Measurements from ENCODE around the gene CHRM2.
"Not testable (repeated sequence)": the region's sequence is repeated elsewhere in the genome, so short reads cannot be mapped to it uniquely, and the experiment has no call there.

CHRM2 gene

DNA sequence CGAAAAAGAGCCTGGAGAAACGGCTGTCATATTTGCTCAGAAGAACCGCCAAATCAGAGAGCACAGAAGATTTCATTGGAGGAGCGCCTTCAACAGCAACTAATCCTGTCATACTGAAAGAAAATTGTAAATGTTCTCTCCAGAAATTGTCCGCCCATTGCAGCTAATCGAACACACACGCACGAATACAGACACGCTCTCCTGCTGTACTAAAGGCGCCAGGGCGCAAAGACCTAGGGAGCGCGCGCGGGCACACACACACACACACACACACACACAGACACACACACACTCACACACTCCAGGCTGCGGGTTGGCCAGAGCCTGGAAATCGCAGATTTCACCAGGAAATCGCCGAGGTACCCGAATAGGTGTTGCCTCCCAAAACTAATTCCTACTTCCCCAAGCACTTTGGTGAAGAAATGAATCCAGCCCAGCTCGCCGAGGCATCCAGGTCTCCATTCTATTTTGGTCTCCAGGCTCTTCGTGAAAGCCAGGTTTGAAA lies at the start of gene CHRM2:
Gene CHRM2, plus strand, starts transcription at position 157 of the 505 bp plus-strand sequence. CDS start 146,214 bp downstream, outside the sequence.
- DNase-seq, result no peak

GRCh38 chr7:136831398-136831797 lies 37.1 kb upstream of the CHRM2 start:
- not testable (repeated sequence) for DNase-seq

DNA sequence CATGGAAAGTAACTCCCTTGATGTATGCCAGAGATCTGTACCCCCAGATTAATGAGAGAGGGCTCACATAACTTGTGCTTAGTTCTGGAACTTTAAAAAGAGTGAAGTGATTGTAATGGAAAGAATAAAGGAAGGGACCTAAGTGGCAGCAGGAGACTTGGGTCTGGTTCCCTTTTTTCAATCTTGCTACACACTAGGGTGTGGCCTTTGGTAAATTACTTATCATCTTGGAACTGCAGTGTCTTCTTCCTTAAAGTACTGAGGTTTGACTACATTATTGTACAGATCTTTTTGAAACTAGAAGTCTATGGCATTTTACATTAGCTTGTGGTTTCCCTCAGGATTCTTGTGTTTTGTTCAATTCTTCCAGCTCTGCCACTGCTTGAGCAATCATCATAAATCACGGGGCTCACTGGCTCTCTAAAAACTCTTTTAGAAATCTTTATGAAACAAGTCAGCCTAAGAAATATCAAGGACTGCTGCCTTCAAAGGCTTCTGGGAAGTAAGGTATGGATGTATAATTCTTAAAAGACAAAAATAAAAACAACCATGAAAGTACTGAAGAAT lies 22.5 kb upstream of the CHRM2 start:
- no peak for DNase-seq

DNA sequence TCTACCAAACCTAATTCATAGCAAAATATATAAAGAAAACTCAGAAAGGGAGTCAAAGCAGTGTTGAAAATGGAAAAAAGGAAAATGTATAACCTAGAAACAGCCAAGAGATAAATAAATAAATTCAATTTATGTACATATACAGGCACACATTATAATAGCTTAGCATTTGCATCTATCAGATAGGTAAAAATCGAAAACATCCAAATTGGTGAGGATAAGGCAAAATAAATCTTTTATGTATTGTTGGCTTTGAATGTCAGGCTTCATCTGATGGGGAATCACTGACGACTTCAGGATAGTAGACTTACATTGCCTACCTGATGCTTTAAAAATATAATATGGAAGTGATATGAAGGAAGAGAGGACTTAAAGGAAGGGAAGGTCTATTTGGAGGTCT lies 20.6 kb upstream of the CHRM2 start:
- DNase-seq, result no peak

DNA sequence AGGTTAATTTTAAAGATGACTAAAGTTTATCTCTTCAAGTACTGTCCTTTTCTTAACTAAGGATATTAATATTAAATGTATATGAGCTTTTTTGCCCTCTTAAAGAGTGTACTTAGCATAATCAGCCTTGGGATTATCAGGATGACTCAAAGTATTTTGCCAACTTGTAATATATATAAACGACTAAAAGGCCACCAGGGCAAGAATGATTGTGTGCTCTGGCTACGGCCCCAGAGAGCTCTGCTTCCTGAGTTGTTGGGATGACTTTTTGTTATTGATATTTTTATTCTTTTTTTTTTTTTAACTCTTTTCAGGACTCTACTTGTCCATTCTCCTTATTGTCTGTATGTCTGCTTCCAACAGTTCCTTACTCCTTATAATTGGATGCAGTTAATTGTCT lies 14.8 kb upstream of the CHRM2 start:
- no peak for DNase-seq

- DNase-seq, result peak; percentile 14
These were observed 10.9 kb upstream of the CHRM2 start for GRCh38 chr7:136857573-136857972.

DNA sequence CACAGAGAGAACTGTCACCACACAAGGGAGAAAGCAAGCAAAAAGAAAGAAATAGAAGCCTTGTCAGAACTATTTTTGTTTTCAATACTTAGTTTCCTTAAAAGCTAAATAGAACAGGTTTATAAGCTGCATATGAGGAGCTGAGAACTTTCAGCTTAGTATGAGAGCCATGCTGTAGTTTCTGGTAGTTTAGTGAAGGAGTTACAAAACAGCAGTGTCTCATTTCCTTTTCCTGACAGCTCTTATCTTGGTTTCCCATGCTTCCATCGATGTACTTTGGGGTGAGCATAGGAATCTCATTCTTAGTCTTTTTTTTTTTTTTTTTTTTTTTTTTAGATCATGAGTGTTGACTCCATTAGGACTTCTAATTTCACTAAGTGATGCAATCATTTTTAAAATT lies 8.6 kb upstream of the CHRM2 start:
- no peak for DNase-seq

- no peak for DNase-seq
These were observed 3.2 kb upstream of the CHRM2 start for GRCh38 chr7:136865236-136865635.

DNA sequence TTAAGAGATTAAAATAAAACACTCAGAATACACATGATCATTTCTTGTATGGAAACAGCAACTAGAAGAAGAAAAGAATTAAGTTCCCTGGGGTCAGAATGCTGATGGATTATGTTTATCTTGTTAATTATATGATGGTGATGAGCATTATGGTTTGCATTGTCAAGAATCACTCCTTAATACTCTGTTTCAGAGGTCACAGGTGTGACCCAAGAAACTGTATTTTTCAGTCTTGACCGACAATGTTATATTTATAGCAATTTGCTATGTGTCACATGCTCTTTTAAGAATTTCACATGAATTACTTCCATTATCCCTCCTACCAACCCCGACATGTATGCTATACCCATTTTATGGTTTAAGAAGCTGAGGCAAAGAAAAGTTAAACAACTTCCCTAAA lies 2.7 kb upstream of the CHRM2 start:
- no peak for DNase-seq

DNA sequence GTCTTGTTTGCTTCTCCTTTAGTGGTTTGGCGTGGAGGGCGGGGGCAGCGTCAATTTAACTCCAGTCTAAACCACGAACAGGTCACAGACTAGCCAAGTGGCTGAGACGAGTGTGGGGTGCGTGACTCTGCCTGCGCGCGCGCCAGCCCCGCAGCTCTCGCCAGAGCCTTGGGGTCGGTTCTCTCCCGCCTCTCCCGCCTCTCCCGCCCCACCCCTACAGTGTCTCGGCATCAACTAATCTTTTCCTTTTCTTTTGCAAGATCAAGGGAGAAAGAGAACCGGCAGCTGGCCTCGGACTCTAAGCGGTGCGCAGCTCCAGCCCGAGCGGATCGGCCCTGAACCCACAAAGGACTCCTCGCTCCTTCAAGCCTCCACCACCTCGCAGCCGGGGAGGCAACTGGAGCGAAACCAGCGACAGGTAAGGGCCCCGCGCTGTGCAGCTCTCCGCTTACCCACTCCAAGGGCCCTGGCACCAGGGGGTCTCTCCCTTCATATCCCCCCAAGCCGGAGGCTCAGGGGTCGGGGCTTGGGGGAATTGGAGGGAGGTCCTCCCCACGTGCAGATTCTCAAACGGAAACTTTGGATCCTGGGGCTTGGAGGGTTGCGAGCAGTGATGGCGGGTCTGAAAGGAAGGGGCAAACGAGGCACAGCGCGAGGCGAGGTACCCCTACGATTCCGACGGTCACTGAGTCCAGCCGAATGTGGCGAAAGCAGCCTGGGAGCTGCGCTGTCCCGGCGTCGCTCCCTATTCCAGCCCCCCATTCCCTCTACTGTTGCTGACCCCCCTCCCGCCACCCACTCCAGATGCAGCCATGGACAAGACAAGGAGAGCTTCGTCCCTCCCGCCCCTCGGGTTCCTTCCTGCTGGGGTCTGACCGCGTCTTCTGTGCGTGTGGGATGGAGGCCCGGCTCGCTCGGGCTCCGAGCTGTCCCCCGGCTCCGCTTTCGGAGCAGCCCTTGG lies 829 bp downstream of the CHRM2 start:
- no peak for DNase-seq

GRCh38 chr7:136869991-136870865 lies 1.8 kb downstream of the CHRM2 start:
- no peak for DNase-seq

- DNase-seq, result no peak
These were observed 2.5 kb downstream of the CHRM2 start for GRCh38 chr7:136870866-136871487.

- DNase-seq, result no peak
These were observed 6.1 kb downstream of the CHRM2 start for GRCh38 chr7:136874393-136875032.

GRCh38 chr7:136877509-136877908 lies 9.1 kb downstream of the CHRM2 start:
- no peak for DNase-seq

- no peak for DNase-seq
These were observed 9.5 kb downstream of the CHRM2 start for GRCh38 chr7:136877990-136878389.

DNA sequence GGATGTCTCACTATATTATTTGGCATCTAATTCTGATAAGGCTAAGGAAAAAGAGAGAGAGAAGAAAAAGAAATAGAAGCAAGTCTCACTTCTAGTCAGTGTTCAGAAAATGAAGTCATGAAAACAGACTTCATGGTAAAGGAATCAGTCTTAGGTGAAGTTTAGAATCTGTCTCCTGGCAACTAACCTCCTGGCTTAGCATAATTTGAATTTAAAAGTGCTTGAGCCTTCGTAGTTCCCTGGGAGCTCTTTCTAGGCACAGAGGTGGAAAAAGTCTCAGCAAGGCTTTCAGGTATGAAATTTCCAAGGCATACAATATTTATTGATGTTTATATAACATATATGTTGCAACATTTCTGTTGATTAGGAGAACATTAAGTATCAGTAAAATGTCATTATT lies 10.4 kb downstream of the CHRM2 start:
- DNase-seq, result no peak

- no peak for DNase-seq
These were observed 14.6 kb downstream of the CHRM2 start for GRCh38 chr7:136883046-136883445.

DNA sequence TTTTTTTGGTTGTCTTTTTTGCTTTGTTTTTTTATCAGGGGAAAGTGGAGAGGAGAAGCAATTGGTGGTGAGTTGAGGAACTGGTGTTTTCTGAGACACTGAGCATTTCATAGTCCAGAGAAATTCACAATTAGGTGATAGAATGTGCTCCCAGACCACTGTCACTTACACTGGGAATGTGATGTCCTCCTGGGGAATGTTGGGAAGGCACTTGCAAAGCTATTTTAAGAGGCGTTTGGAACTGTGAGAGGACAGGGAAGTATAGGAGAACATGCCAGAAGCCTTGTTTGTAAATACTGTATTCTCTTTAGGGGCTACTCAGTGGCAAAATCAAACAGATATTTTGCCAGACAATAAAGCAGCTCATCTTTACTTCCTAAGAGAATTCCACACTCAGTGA lies 16.0 kb downstream of the CHRM2 start:
- DNase-seq, result no peak

GRCh38 chr7:136887317-136887716 lies 18.9 kb downstream of the CHRM2 start:
- no peak for DNase-seq

DNA sequence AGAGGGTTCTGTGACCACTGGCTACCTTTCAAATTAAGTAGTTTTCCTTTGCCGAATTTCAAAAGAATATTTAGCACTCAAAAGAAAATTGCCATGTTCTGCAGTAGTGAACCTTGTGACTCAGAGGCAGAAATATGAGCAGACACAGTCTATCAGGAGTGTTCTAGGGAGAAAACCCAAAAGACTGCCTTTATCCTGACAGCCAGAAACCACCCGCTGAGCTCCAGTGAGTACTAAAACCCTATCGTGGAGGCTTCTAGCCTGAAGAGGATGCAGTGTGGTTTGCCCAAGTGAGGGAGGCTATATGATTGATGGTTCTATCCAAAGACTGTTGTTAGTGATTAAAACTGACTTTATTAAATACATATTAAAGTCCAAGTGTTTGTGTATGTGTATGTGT lies 21.9 kb downstream of the CHRM2 start:
- no peak for DNase-seq

GRCh38 chr7:136891850-136892249 lies 23.4 kb downstream of the CHRM2 start:
- DNase-seq, result no peak

DNA sequence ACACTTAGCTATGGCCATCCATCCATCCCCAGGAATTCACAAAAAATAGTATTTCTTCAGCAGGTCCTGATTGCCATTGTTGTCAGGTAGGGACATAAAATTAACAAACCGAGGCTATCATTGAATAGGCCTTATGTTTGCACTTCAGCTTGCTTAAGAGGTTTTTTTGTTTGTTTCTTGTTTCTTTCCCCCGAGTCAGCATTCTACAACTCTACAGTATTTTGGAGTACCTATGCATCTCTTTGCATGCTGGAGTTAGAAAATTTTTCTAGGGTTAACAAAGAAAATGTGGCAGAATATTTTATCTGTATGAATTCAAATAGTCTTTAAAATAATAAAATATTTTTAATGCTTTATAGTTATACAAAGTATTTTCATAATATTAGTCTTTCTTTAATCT lies 26.3 kb downstream of the CHRM2 start:
- DNase-seq, result no peak

Measured in NCI-H1048 (cell line).